WERI-Rb-1 (cell line): ENCODE data around the gene NPAS2.

Experiments used
- DNase-seq: peaks from one replicate; pipeline ENCODE4 v3.0.0-alpha.2; 2020
- H3K27ac ChIP-seq: fragments of 250-450 bp; sonication (Bioruptor Pico); 2 replicates; pipeline ENCODE4 v1.5.1; 2020; ENCODE audit warnings: mild to moderate bottlenecking, moderate library complexity
- H3K27me3 ChIP-seq: fragments of 250-450 bp; sonication (Bioruptor Pico); 2 replicates; pipeline ENCODE4 v1.5.1; 2021; ENCODE audit warnings: mild to moderate bottlenecking, low read depth, moderate library complexity; ENCODE audit not compliant: insufficient read depth, severe bottlenecking
- H3K36me3 ChIP-seq: fragments of 250-450 bp; sonication (Bioruptor Pico); 2 replicates; pipeline ENCODE4 v1.5.1; 2020; ENCODE audit warnings: mild to moderate bottlenecking, moderate library complexity
- H3K4me3 ChIP-seq: 2 replicates; pipeline ENCODE4 v1.5.1; 2011; ENCODE audit warnings: low read depth, mild to moderate bottlenecking, control low read depth, low read length
- H3K9me3 ChIP-seq: fragments of 250-450 bp; sonication (Bioruptor Pico); 2 replicates; pipeline ENCODE4 v1.5.1; 2021; ENCODE audit warnings: mild to moderate bottlenecking, moderate library complexity; ENCODE audit not compliant: severe bottlenecking
- TF ChIP-seq, protein P1 (sequence below): IDR thresholded peaks from 2 replicates; pipeline ENCODE4 v1.5.1; 2011; ENCODE audit warnings: low read depth, mild to moderate bottlenecking, control low read depth, inconsistent platforms, low read length

NPAS2 gene

DNA sequence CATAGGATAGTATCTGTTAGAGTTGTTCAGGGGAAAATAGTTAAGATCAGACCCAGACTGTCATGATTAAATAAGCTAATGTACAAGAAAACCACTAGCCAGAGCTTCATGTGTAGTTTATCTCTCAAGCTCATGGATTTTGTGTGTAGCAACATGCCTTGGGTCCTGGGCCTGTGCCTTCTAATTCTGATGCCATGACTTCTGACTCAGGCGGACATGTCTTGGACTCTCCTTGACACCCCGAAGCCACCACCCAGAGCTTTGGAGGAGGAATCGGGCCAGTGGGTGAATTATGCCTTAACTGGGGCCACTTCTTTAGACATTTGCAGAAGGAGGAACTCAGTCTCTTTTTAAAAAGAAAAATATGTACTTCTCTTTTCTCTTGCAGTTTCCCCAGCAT, 68.7 kb downstream of the NPAS2 start:
- H3K4me3 ChIP-seq, result no peak overlapping the region
- TF ChIP-seq, protein P1, sequence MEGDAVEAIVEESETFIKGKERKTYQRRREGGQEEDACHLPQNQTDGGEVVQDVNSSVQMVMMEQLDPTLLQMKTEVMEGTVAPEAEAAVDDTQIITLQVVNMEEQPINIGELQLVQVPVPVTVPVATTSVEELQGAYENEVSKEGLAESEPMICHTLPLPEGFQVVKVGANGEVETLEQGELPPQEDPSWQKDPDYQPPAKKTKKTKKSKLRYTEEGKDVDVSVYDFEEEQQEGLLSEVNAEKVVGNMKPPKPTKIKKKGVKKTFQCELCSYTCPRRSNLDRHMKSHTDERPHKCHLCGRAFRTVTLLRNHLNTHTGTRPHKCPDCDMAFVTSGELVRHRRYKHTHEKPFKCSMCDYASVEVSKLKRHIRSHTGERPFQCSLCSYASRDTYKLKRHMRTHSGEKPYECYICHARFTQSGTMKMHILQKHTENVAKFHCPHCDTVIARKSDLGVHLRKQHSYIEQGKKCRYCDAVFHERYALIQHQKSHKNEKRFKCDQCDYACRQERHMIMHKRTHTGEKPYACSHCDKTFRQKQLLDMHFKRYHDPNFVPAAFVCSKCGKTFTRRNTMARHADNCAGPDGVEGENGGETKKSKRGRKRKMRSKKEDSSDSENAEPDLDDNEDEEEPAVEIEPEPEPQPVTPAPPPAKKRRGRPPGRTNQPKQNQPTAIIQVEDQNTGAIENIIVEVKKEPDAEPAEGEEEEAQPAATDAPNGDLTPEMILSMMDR, result no peak
- H3K9me3 ChIP-seq, result no peaks in the 10 kb centered on the region
- no peak for DNase-seq
- no peak overlapping the region for H3K27ac ChIP-seq
- H3K36me3 ChIP-seq, result no peaks in the 10 kb centered on the region
- peaks cover 3% of the 10 kb centered on the region for H3K27me3 ChIP-seq

DNA sequence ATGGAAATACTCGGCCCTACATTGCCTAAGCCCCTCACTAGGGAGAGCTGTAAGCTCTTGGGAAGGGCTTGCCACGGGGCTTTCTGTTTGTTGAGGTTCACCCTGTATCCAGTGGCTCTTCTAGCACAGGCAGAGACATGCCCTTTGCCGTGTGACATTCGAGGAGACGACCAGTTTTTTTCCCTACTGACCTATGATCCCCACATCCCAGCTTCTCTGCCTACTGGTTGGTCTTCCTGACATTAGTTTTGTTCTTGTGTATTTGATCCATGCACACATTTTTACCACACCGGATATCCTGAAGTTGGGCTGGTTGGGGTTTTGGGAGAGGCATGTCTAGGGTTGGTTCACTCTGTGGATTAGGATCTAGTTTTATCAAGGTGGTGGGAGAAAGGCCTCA, 69.3 kb downstream of the NPAS2 start:
- DNase-seq, result no peak
- H3K27me3 ChIP-seq, result peaks cover 3% of the 10 kb centered on the region
- H3K9me3 ChIP-seq, result no peaks in the 10 kb centered on the region
- no peak overlapping the region for H3K4me3 ChIP-seq
- TF ChIP-seq, protein P1, result no peak
- no peaks in the 10 kb centered on the region for H3K36me3 ChIP-seq
- no peak overlapping the region for H3K27ac ChIP-seq

GRCh38 chr2:100891906-100892642, 72.1 kb downstream of the NPAS2 start:
- Histone ChIP-seq H3K4me3 (no peak overlapping the region), H3K9me3 (no peaks in the 10 kb centered on the region), H3K27ac (no peak overlapping the region), H3K36me3 (no peaks in the 10 kb centered on the region), H3K27me3 (peaks cover 3% of the 10 kb centered on the region)
- TF ChIP-seq, protein P1, result no peak
- no peak for DNase-seq

DNA sequence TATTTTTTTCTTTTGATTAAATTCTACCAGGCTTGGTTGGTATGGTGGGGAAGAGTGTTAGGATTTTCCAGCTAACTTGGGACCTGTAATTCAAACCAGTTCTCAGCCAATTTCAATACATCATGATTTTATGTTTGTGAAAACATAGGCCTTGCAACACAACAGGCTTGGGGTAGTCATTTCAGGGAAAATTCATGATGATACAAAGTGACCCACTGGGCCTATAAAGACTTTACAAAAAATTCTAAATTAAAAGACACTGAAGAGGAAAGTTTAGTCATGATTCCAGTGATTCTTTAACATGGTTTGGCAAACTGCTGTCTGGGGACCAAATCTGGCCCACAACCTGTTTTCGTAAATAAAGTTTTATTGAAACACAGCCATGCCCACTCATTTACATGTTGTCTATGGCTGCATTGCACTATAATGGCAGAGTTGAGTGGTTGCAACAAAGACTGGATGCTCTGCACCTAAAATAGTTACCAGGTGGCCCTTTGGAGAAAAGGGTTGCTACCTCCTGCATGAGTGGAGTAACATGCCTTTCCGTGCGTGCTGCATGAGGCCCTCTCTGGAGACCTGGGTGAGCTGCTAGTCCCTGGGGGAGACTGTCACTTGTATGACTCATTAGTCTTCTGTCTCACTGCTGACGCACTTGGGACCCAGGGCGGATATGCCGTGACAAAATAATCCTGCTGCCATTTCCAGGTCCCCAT, 73.6 kb downstream of the NPAS2 start:
- Histone ChIP-seq H3K36me3 (no peaks in the 10 kb centered on the region), H3K27ac (no peak overlapping the region), H3K4me3 (no peak overlapping the region), H3K27me3 (peaks cover 3% of the 10 kb centered on the region), H3K9me3 (no peaks in the 10 kb centered on the region)
- TF ChIP-seq, protein P1, result no peak
- no peak for DNase-seq

DNA sequence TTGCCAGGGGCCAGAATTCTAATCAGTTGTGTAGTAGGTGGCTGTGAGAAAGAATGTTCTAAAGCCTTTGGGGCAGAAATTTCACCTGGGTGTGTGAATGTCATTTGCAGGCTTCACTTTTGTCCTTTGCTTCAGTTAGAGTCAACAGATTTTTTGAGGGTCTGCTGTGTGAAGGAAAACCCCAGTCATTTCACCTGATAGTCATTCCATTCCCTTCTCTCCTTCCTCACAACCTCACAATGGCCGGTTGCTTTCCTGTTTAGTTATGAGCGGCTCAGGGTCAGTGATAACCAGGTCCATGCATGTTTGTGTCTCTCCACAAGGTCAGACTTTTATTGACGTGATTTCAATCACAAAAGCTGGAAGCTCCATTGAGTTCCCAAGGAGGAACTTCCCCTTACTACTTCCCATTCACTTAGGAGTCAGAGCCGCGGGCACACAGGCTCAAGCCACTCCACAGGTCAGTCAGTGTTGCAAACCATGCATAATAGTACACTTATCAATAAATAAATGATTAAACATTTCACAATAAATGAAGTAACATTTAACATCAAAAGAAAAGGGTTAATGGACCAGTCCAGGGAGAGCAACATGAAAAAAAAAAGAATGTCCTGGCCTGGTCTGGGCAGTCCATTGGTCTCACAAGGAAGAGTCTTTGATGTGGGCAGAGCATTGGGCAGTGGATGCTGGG, 74.3 kb downstream of the NPAS2 start:
- TF ChIP-seq, protein P1, result no peak
- DNase-seq, result no peak
- Histone ChIP-seq H3K27me3 (peaks cover 1% of the 10 kb centered on the region), H3K4me3 (no peak overlapping the region), H3K9me3 (no peaks in the 10 kb centered on the region), H3K27ac (no peak overlapping the region), H3K36me3 (no peaks in the 10 kb centered on the region)
